Measurements from ENCODE around the gene ZNF507. TPM values are rescaled to one million over a fixed set of nuclear protein-coding genes. Genes with fewer than 3 reads are reported as not detected.

ZNF507 gene
- polyA plus RNA-seq, 3 donors: 0.08 to 0.39 (median 0.10) TPM

- H3K4me1 Mint-ChIP-seq: peaks cover 15% of the 10 kb centered on the region
- no peak for TF ChIP-seq CTCF (IDR thresholded peaks at IDR 0.05)
- H4K20me1 ChIP-seq (ENCODE audit: insufficient read depth, low read length): peaks cover 21% of the 10 kb centered on the region
- H3K9me3 ChIP-seq (replicated peaks in 1 of 2; ENCODE audit: control insufficient read depth in 1 of 2, insufficient read depth in 1 of 2, low read length in 2 of 2): peaks cover 11 to 67% of the 10 kb centered on the region in 2 donors
- no peaks in the 10 kb centered on the region for H3K36me3 ChIP-seq (replicated peaks in 1 of 2; ENCODE audit: control insufficient read depth in 1 of 2, insufficient read depth in 2 of 2, low read length in 2 of 2)
- H3K4me3 Mint-ChIP-seq: peak overlapping the region in 1 of 2 donors; percentile 86
- no peaks in the 10 kb centered on the region for H3K79me2 ChIP-seq (ENCODE audit: insufficient read depth, low read length)
- intact Hi-C loops (cut with micrococcal nuclease): no loop called here
- H3K36me3 Mint-ChIP-seq: peaks cover 5 to 6% of the 10 kb centered on the region in 2 donors
- H3K27ac Mint-ChIP-seq: no peak overlapping the region
- no peak overlapping the region for H3K27ac ChIP-seq (ENCODE audit: low read depth in 1 of 2, low read length in 2 of 2)
- H3K27me3 ChIP-seq (ENCODE audit: control insufficient read depth in 2 of 2, insufficient read depth in 2 of 2, low read length in 2 of 2): peaks cover 95 to 98% of the 10 kb centered on the region in 2 donors
- peaks cover 6 to 45% (median 31%) of the 10 kb centered on the region in 7 donors for H3K9me3 Mint-ChIP-seq
- H3K27me3 Mint-ChIP-seq (ENCODE audit: low read depth in 3 of 3): peaks cover 94 to 99% (median 95%) of the 10 kb centered on the region in 3 donors
- H3K4me3 ChIP-seq (replicated peaks in 1 of 3; ENCODE audit: low read depth in 2 of 3, low read length in 3 of 3): no peak overlapping the region
- H3K4me1 ChIP-seq (ENCODE audit: control insufficient read depth in 1 of 2, insufficient read depth in 2 of 2, low read length in 2 of 2): peaks cover 14% of the 10 kb centered on the region in 2 donors
- H2AFZ ChIP-seq (ENCODE audit: insufficient read depth, low read depth, low read length, poor library complexity, severe bottlenecking): no peak overlapping the region
- H3K4me2 ChIP-seq (replicated peaks; ENCODE audit: extremely low read depth, low read length, poor library complexity, severe bottlenecking): no peak overlapping the region
- WGBS (ENCODE audit: insufficient coverage): 100% methylated on average over 2 of the region's 2 CpGs
- no peak for DNase-seq
- H3K9ac ChIP-seq (ENCODE audit: insufficient read depth, low read length, poor library complexity, severe bottlenecking): no peak overlapping the region
Observed at GRCh38 chr19:32342695-32343094, 2.7 kb upstream of the ZNF507 start.

- peaks cover 95 to 98% of the 10 kb centered on the region in 2 donors for H3K27me3 ChIP-seq (ENCODE audit: control insufficient read depth in 2 of 2, insufficient read depth in 2 of 2, low read length in 2 of 2)
- no peak overlapping the region for H3K9ac ChIP-seq (ENCODE audit: insufficient read depth, low read length, poor library complexity, severe bottlenecking)
- H4K20me1 ChIP-seq (ENCODE audit: insufficient read depth, low read length): peaks cover 23% of the 10 kb centered on the region
- WGBS (ENCODE audit: insufficient coverage): 90% methylated on average over 2 of the region's 11 CpGs
- DNase-seq: no peak
- H3K27me3 Mint-ChIP-seq (ENCODE audit: low read depth in 3 of 3): peaks cover 92 to 98% (median 95%) of the 10 kb centered on the region in 3 donors
- H3K27ac Mint-ChIP-seq: peak overlapping the region in 1 of 7 donors; percentile 84
- H3K4me2 ChIP-seq (replicated peaks; ENCODE audit: extremely low read depth, low read length, poor library complexity, severe bottlenecking): no peak overlapping the region
- peaks cover 9 to 67% of the 10 kb centered on the region in 2 donors for H3K9me3 ChIP-seq (replicated peaks in 1 of 2; ENCODE audit: control insufficient read depth in 1 of 2, insufficient read depth in 1 of 2, low read length in 2 of 2)
- intact Hi-C loops (cut with micrococcal nuclease): no loop called here
- H2AFZ ChIP-seq (ENCODE audit: insufficient read depth, low read depth, low read length, poor library complexity, severe bottlenecking): no peak overlapping the region
- H3K4me3 ChIP-seq (replicated peaks in 1 of 3; ENCODE audit: low read depth in 2 of 3, low read length in 3 of 3): no peak overlapping the region
- H3K4me1 Mint-ChIP-seq: peaks cover 15% of the 10 kb centered on the region
- H3K36me3 Mint-ChIP-seq: peaks cover 6% of the 10 kb centered on the region in 2 donors
- H3K27ac ChIP-seq (ENCODE audit: low read depth in 1 of 2, low read length in 2 of 2): no peak overlapping the region
- H3K36me3 ChIP-seq (replicated peaks in 1 of 2; ENCODE audit: control insufficient read depth in 1 of 2, insufficient read depth in 2 of 2, low read length in 2 of 2): no peaks in the 10 kb centered on the region
- peak overlapping the region in 1 of 2 donors; percentile 86 for H3K4me3 Mint-ChIP-seq
- H3K4me1 ChIP-seq (ENCODE audit: control insufficient read depth in 1 of 2, insufficient read depth in 2 of 2, low read length in 2 of 2): peaks cover 14% of the 10 kb centered on the region in 2 donors
- H3K79me2 ChIP-seq (ENCODE audit: insufficient read depth, low read length): no peaks in the 10 kb centered on the region
- H3K9me3 Mint-ChIP-seq: peaks cover 6 to 38% (median 26%) of the 10 kb centered on the region in 7 donors
- TF ChIP-seq CTCF (IDR thresholded peaks at IDR 0.05): no peak
Observed at GRCh38 chr19:32343550-32344262, 1.7 kb upstream of the ZNF507 start.
